SK-N-SH (cell line): ENCODE data around the gene ACTN2. TPM values are rescaled to one million over a fixed set of nuclear protein-coding genes. Genes with fewer than 3 reads are reported as not detected.

Source experiments
- CTCF ChIA-PET: fragments of 300-600, 350-600 bp; formaldehyde crosslinking; extraction: SDS; loops from one replicate; lab custom pipeline; 2021; lab: Yijun Ruan, JAX
- POLR2A ChIA-PET: fragments of 350-600 bp; sonication (Branson Sonifier 250); formaldehyde crosslinking; extraction: SDS; loops from one replicate; lab custom pipeline; 2020; ENCODE audit warnings: antibody characterized with exemption, inconsistent platforms; lab: Yijun Ruan, JAX
- DNase-seq: peaks from one replicate; pipeline ENCODE4 v3.0.0; 2012
- H2AFZ ChIP-seq: fragments of 200-600 bp; sonication (generic); 2 replicates; pipeline ENCODE4 v1.8.1; 2016; ENCODE audit warnings: antibody characterized with exemption, mild to moderate bottlenecking, low read depth
- H3F3A ChIP-seq: fragments of 200-600 bp; sonication (generic); replicated peaks from 2 replicates; pipeline ENCODE3; 2016; ENCODE audit warnings: antibody characterized with exemption, mild to moderate bottlenecking; ENCODE audit not compliant: insufficient read depth
- H3K27ac ChIP-seq, 2 experiments: fragments of 200-500 bp in 1 of 2; fragments of 200-600 bp in 1 of 2; sonication (Bioruptor generic) in 1 of 2; sonication (generic), shearing (Covaris generic) in 1 of 2; 2 replicates each; pipeline versions ENCODE4 v1.5.1 to v1.6.1; 2014 to 2016; ENCODE audit warnings: low read depth in 2 of 2, inconsistent platforms in 1 of 2, low read length in 1 of 2, mild to moderate bottlenecking in 1 of 2, mixed read lengths in 1 of 2
- H3K27me3 ChIP-seq: fragments of 200-600 bp; sonication (generic), shearing (Covaris generic); 2 replicates; pipeline ENCODE4 v1.6.1; 2016; ENCODE audit warnings: mixed run types; ENCODE audit not compliant: insufficient read depth
- H3K36me3 ChIP-seq, 2 experiments: fragments of 200-500 bp in 1 of 2; fragments of 200-600 bp in 1 of 2; sonication (Bioruptor generic) in 1 of 2; sonication (generic) in 1 of 2; replicated peaks in 1 of 2; 2 replicates each; pipeline versions ENCODE3 to v1.5.1; 2014 to 2016; ENCODE audit warnings: low read length in 1 of 2, mild to moderate bottlenecking in 1 of 2; ENCODE audit not compliant: insufficient read depth in 2 of 2, control insufficient read depth in 1 of 2
- H3K4me1 ChIP-seq, 2 experiments: fragments of 200-500 bp in 1 of 2; fragments of 200-600 bp in 1 of 2; sonication (Bioruptor generic) in 1 of 2; sonication (generic), shearing (Covaris generic) in 1 of 2; 2 replicates each; pipeline versions ENCODE4 v1.5.1 to v1.6.1; 2014 to 2016; ENCODE audit warnings: low read depth in 1 of 2, low read length in 1 of 2, mixed run types in 1 of 2; ENCODE audit not compliant: insufficient read depth in 2 of 2, control insufficient read depth in 1 of 2
- H3K4me2 ChIP-seq: fragments of 200-600 bp; sonication (generic), shearing (Covaris generic); 2 replicates; pipeline ENCODE4 v1.6.1; 2017; ENCODE audit warnings: mixed run types
- H3K4me3 ChIP-seq, 2 experiments: fragments of 200-500 bp in 1 of 2; fragments of 200-600 bp in 1 of 2; sonication (Bioruptor generic) in 1 of 2; sonication (generic), shearing (Covaris generic) in 1 of 2; 2 replicates each; pipeline versions ENCODE4 v1.5.1 to v1.8.1; 2014 to 2016; ENCODE audit warnings: low read depth in 2 of 2, inconsistent platforms in 1 of 2, low read length in 1 of 2, mild to moderate bottlenecking in 1 of 2, mixed read lengths in 1 of 2, moderate library complexity in 1 of 2
- H3K79me2 ChIP-seq: fragments of 200-600 bp; sonication (generic); 2 replicates; pipeline ENCODE4 v1.8.1; 2017; ENCODE audit warnings: mild to moderate bottlenecking; ENCODE audit not compliant: insufficient read depth
- H3K9ac ChIP-seq: fragments of 200-600 bp; sonication (generic); 2 replicates; pipeline ENCODE4 v1.6.1; 2017; ENCODE audit warnings: mixed run types
- H3K9me2 ChIP-seq: fragments of 200-600 bp; sonication (generic); 2 replicates; pipeline ENCODE4 v1.6.1; 2017; ENCODE audit warnings: mixed run types
- H3K9me3 ChIP-seq: fragments of 200-600 bp; sonication (generic); 2 replicates; pipeline ENCODE4 v1.6.1; 2017; ENCODE audit warnings: mixed run types, mild to moderate bottlenecking, moderate library complexity
- H4K20me1 ChIP-seq: fragments of 200-600 bp; sonication (generic); 2 replicates; pipeline ENCODE4 v1.6.1; 2017; ENCODE audit warnings: mild to moderate bottlenecking, mixed run types; ENCODE audit not compliant: insufficient read depth
- ELF1 ChIP-seq: IDR thresholded peaks from 2 replicates; pipeline ENCODE4 v1.4.0; 2012
- EZH2phosphoT487 ChIP-seq: fragments of 200-600 bp; sonication (generic); IDR thresholded peaks from 2 replicates; pipeline ENCODE4 v1.6.1; 2017; ENCODE audit warnings: low read depth, mixed run types, mild to moderate bottlenecking, antibody characterized with exemption, moderate library complexity, borderline replicate concordance
- FOSL2 ChIP-seq: IDR thresholded peaks from 2 replicates; pipeline ENCODE4 v1.4.0; 2012; ENCODE audit warnings: low read depth, mild to moderate bottlenecking, moderate library complexity, borderline replicate concordance
- FOXJ3 ChIP-seq: sonication (generic); formaldehyde crosslinking; IDR thresholded peaks from 2 replicates; pipeline ENCODE4 v1.5.1; 2020; ENCODE audit warnings: mild to moderate bottlenecking, missing genetic modification reagents
- GATA2 ChIP-seq: sonication (generic); formaldehyde crosslinking; IDR thresholded peaks from 2 replicates; pipeline ENCODE4 v1.5.0; 2020; ENCODE audit warnings: mild to moderate bottlenecking, missing genetic modification reagents
- JUND ChIP-seq: IDR thresholded peaks from 2 replicates; pipeline ENCODE4 v1.4.0; 2012
- MEF2A ChIP-seq: IDR thresholded peaks from 2 replicates; pipeline ENCODE4 v1.4.0; 2012; ENCODE audit warnings: low read depth, borderline replicate concordance
- NFIC ChIP-seq: IDR thresholded peaks from 2 replicates; pipeline ENCODE4 v1.4.0; 2012; ENCODE audit warnings: borderline replicate concordance
- POLR2AphosphoS5 ChIP-seq: IDR thresholded peaks from 2 replicates; pipeline ENCODE4 v1.6.1; 2012; ENCODE audit warnings: low read depth, low read length
- RCOR1 ChIP-seq: fragments of 150-350 bp; IDR thresholded peaks from 2 replicates; pipeline ENCODE4 v1.6.1; 2017; ENCODE audit warnings: antibody characterized with exemption, low read length
- RFX5 ChIP-seq: IDR thresholded peaks from 2 replicates; pipeline ENCODE4 v1.6.1; 2012; ENCODE audit warnings: mild to moderate bottlenecking, improper control_type of control experiment, low read length
- SIN3A ChIP-seq: IDR thresholded peaks from 2 replicates; pipeline ENCODE4 v1.6.1; 2012; ENCODE audit warnings: low read depth, mild to moderate bottlenecking, low read length, moderate library complexity, borderline replicate concordance
- TCF12 ChIP-seq: IDR thresholded peaks from 2 replicates; pipeline ENCODE4 v1.4.0; 2012
- TEAD4 ChIP-seq: IDR thresholded peaks from 2 replicates; pipeline ENCODE4 v1.4.0; 2012; ENCODE audit warnings: mild to moderate bottlenecking, borderline replicate concordance; ENCODE audit not compliant: insufficient read depth
- WGBS: methylation state at CpG from one replicate; pipeline ENCODE4 v1.1.6; 2017; ENCODE audit warnings: low lambda C conversion rate; 5-methylcytosine and 5-hydroxymethylcytosine counted together
- polyA plus RNA-seq, 3 experiments: library from polyadenylated mRNA; depleted of rRNA; stranded (reverse); fragments of >200 nt; gene quantifications; 2 replicates each; pipeline ENCODE4 v1.2.3, GENCODE V29; 2012
- TF ChIP-seq, protein P1 (sequence below): IDR thresholded peaks from 2 replicates; pipeline ENCODE4; 2012
- TF ChIP-seq, protein P2 (sequence below): fragments of 150-350 bp; IDR thresholded peaks from 2 replicates; pipeline ENCODE4 v1.6.1; 2017; ENCODE audit warnings: antibody characterized with exemption, low read length, low read depth, borderline replicate concordance
- TF ChIP-seq, protein P3 (sequence below): IDR thresholded peaks from 2 replicates; pipeline ENCODE4 v1.6.1; 2012; ENCODE audit warnings: mild to moderate bottlenecking, low read depth, low read length, moderate library complexity
- TF ChIP-seq, protein P4 (sequence below): IDR thresholded peaks from 2 replicates; pipeline ENCODE4 v1.4.0; 2012; ENCODE audit warnings: low read depth, borderline replicate concordance
- TF ChIP-seq, protein P5 (sequence below): IDR thresholded peaks from 2 replicates; pipeline ENCODE4 v1.4.0; 2012; ENCODE audit warnings: low read depth

Gene ACTN2
- polyA plus RNA-seq, 1 of the 3 experiments (the other 2 are of a cell fraction), result 0.15 TPM

DNA sequence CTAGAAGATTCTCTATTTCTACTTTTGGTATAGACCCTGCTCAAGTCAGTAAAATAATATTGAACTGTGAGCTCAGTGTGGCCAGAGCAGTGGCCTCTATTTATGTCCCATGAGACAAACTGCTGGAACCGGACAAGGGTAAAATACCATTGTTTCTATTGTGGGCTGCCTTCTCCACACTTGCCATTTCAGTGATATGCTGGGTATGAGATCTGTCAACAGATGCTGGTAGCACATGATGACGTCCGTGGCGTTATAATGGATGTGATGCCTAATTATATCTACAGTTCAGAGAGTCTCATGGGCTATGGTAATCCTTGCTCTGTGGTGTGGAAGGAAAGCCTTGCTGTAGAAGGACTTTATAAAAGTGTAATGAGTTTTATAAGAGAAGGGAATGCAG, 2.4 kb downstream of the ACTN2 start:
- no peak overlapping the region for H3K4me3 ChIP-seq
- TF ChIP-seq, protein P1, sequence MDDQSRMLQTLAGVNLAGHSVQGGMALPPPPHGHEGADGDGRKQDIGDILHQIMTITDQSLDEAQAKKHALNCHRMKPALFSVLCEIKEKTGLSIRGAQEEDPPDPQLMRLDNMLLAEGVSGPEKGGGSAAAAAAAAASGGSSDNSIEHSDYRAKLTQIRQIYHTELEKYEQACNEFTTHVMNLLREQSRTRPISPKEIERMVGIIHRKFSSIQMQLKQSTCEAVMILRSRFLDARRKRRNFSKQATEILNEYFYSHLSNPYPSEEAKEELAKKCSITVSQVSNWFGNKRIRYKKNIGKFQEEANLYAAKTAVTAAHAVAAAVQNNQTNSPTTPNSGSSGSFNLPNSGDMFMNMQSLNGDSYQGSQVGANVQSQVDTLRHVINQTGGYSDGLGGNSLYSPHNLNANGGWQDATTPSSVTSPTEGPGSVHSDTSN, result no peak
- TF ChIP-seq RFX5 (no peak), JUND (no peak), FOXJ3 (CRISPR knock-in tag) (no peak), POLR2AphosphoS5 (no peak), EZH2phosphoT487 (no peak), RCOR1 (no peak), NFIC (no peak), FOSL2 (no peak), TCF12 (no peak), MEF2A (no peak), GATA2 (CRISPR knock-in tag) (no peak), ELF1 (no peak), TEAD4 (no peak), SIN3A (no peak)
- TF ChIP-seq, protein P2, sequence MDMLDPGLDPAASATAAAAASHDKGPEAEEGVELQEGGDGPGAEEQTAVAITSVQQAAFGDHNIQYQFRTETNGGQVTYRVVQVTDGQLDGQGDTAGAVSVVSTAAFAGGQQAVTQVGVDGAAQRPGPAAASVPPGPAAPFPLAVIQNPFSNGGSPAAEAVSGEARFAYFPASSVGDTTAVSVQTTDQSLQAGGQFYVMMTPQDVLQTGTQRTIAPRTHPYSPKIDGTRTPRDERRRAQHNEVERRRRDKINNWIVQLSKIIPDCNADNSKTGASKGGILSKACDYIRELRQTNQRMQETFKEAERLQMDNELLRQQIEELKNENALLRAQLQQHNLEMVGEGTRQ, result no peak
- TF ChIP-seq, protein P3, sequence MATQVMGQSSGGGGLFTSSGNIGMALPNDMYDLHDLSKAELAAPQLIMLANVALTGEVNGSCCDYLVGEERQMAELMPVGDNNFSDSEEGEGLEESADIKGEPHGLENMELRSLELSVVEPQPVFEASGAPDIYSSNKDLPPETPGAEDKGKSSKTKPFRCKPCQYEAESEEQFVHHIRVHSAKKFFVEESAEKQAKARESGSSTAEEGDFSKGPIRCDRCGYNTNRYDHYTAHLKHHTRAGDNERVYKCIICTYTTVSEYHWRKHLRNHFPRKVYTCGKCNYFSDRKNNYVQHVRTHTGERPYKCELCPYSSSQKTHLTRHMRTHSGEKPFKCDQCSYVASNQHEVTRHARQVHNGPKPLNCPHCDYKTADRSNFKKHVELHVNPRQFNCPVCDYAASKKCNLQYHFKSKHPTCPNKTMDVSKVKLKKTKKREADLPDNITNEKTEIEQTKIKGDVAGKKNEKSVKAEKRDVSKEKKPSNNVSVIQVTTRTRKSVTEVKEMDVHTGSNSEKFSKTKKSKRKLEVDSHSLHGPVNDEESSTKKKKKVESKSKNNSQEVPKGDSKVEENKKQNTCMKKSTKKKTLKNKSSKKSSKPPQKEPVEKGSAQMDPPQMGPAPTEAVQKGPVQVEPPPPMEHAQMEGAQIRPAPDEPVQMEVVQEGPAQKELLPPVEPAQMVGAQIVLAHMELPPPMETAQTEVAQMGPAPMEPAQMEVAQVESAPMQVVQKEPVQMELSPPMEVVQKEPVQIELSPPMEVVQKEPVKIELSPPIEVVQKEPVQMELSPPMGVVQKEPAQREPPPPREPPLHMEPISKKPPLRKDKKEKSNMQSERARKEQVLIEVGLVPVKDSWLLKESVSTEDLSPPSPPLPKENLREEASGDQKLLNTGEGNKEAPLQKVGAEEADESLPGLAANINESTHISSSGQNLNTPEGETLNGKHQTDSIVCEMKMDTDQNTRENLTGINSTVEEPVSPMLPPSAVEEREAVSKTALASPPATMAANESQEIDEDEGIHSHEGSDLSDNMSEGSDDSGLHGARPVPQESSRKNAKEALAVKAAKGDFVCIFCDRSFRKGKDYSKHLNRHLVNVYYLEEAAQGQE, result no peak
- TF ChIP-seq, protein P4, sequence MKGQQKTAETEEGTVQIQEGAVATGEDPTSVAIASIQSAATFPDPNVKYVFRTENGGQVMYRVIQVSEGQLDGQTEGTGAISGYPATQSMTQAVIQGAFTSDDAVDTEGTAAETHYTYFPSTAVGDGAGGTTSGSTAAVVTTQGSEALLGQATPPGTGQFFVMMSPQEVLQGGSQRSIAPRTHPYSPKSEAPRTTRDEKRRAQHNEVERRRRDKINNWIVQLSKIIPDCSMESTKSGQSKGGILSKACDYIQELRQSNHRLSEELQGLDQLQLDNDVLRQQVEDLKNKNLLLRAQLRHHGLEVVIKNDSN, result no peak
- TF ChIP-seq, protein P5, sequence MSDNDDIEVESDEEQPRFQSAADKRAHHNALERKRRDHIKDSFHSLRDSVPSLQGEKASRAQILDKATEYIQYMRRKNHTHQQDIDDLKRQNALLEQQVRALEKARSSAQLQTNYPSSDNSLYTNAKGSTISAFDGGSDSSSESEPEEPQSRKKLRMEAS, result no peak
- H3K9ac ChIP-seq, result no peak overlapping the region
- ChIA-PET POLR2A (no interaction called here), CTCF (interaction anchor here (0.6 to 1.5 kb wide), 2 partner anchors 80 to 83 kb away, joined by 3 to 4 read pairs; no protein-coding TSS in a partner anchor)
- no peak for DNase-seq
- no peaks in the 10 kb centered on the region for H3K9me3 ChIP-seq
- H3K4me1 ChIP-seq, result peaks cover 0 to 8% of the 10 kb centered on the region in 2 experiments; a peak in 1 of 4 replicates
- H3K36me3 ChIP-seq, result no peaks in the 10 kb centered on the region
- no peak overlapping the region for H2AFZ ChIP-seq
- 90% methylated on average over 4 of the region's 4 CpGs for WGBS
- H3K9me2 ChIP-seq, result no peaks in the 10 kb centered on the region
- H3K27me3 ChIP-seq, result peaks cover 7% of the 10 kb centered on the region; the same call in 1 of the 2 replicates
- no peak overlapping the region for H3K4me2 ChIP-seq
- H3K27ac ChIP-seq, result no peak overlapping the region
- no peaks in the 10 kb centered on the region for H3K79me2 ChIP-seq
- no peaks in the 10 kb centered on the region for H3F3A ChIP-seq
- no peaks in the 10 kb centered on the region for H4K20me1 ChIP-seq
